HepG2 (cell line): ENCODE data around the gene TRANK1. TPM values are rescaled to one million over a fixed set of nuclear protein-coding genes. Genes with fewer than 3 reads are reported as not detected.

ENCODE experiments used
- ASH2L ChIP-seq: fragments of 300-600, 200-600 bp; sonication (generic); IDR thresholded peaks from 2 replicates; pipeline ENCODE4 v1.7.0; 2017; ENCODE audit warnings: low read depth, mild to moderate bottlenecking, moderate library complexity, mixed read lengths, low read length; ENCODE audit not compliant: insufficient read length
- ETV6 ChIP-seq: sonication (generic); formaldehyde crosslinking; conservative IDR thresholded peaks from 2 replicates; pipeline ENCODE4 v1.4.0; 2020; ENCODE audit warnings: missing genetic modification reagents
- FOXJ3 ChIP-seq: sonication (generic); formaldehyde crosslinking; IDR thresholded peaks from 2 replicates; pipeline ENCODE4 v1.4.0; 2020; ENCODE audit warnings: missing genetic modification reagents, mild to moderate bottlenecking, borderline replicate concordance
- GATA4 ChIP-seq: sonication (generic); IDR thresholded peaks from 2 replicates; pipeline ENCODE4 v1.6.1; 2016; ENCODE audit warnings: antibody characterized with exemption, low read depth, borderline replicate concordance
- GATAD2A ChIP-seq: IDR thresholded peaks from 2 replicates; pipeline ENCODE4 v1.6.1; 2016
- HINFP ChIP-seq: sonication (generic); formaldehyde crosslinking; IDR thresholded peaks from 2 replicates; pipeline ENCODE4 v1.4.0; 2020; ENCODE audit warnings: low read depth, mild to moderate bottlenecking, missing genetic modification reagents
- HMGXB4 ChIP-seq, 2 experiments: sonication (generic) in 1 of 2; formaldehyde crosslinking in 1 of 2; IDR thresholded peaks; 2 replicates each; pipeline versions ENCODE4 v1.4.0 to v1.6.1; 2018 to 2020; ENCODE audit warnings: missing genetic modification reagents in 2 of 2, borderline replicate concordance in 1 of 2, low read depth in 1 of 2, mild to moderate bottlenecking in 1 of 2, missing biosample characterization in 1 of 2
- HNRNPH1 ChIP-seq: fragments of 200-400 bp; formaldehyde crosslinking; optimal IDR thresholded peaks from 2 replicates; pipeline ENCODE3; 2017; ENCODE audit warnings: mild to moderate bottlenecking, low read depth, low read length
- IRX3 ChIP-seq: sonication (generic); formaldehyde crosslinking; IDR thresholded peaks from 2 replicates; pipeline ENCODE4 v1.8.1; 2023; ENCODE audit warnings: mild to moderate bottlenecking, low read depth, missing genetic modification reagents, borderline replicate concordance
- RCOR2 ChIP-seq: IDR thresholded peaks from 2 replicates; pipeline ENCODE4 v1.6.1; 2016; ENCODE audit warnings: missing biosample characterization, missing genetic modification reagents
- RELA ChIP-seq: sonication (generic); formaldehyde crosslinking; IDR thresholded peaks from 2 replicates; pipeline ENCODE4 v1.4.0; 2020; ENCODE audit warnings: missing genetic modification reagents
- RNF219 ChIP-seq: sonication (generic); formaldehyde crosslinking; IDR thresholded peaks from 2 replicates; pipeline ENCODE4 v1.5.0; 2020; ENCODE audit warnings: mild to moderate bottlenecking, missing genetic modification reagents
- RXRA ChIP-seq: sonication (generic); formaldehyde crosslinking; IDR thresholded peaks from 2 replicates; pipeline ENCODE4 v1.5.1; 2020; ENCODE audit warnings: missing genetic modification reagents
- SMAD3 ChIP-seq: sonication (generic); formaldehyde crosslinking; IDR thresholded peaks from 2 replicates; pipeline ENCODE4 v1.4.0; 2020; ENCODE audit warnings: missing genetic modification reagents
- TCF12 ChIP-seq, 2 experiments: fragments of 450-650 bp in 1 of 2; sonication (generic) in 1 of 2; formaldehyde crosslinking in 1 of 2; IDR thresholded peaks; 2 replicates each; pipeline versions ENCODE4 v1.6.1 to v1.8.0; 2017 to 2022; ENCODE audit warnings: antibody characterized with exemption in 1 of 2, mild to moderate bottlenecking in 1 of 2, missing genetic modification reagents in 1 of 2, moderate library complexity in 1 of 2
- ZBTB38 ChIP-seq: sonication (generic); formaldehyde crosslinking; IDR thresholded peaks from 2 replicates; pipeline ENCODE4 v1.5.1; 2020; ENCODE audit warnings: mild to moderate bottlenecking, missing genetic modification reagents
- ZFP37 ChIP-seq: sonication (generic); formaldehyde crosslinking; IDR thresholded peaks from 2 replicates; pipeline ENCODE4 v1.4.0; 2020; ENCODE audit warnings: missing genetic modification reagents, borderline replicate concordance
- ZNF230 ChIP-seq: sonication (generic); formaldehyde crosslinking; IDR thresholded peaks from 2 replicates; pipeline ENCODE4 v1.4.0; 2020; ENCODE audit warnings: mild to moderate bottlenecking, missing genetic modification reagents
- ZNF605 ChIP-seq: sonication (generic); formaldehyde crosslinking; IDR thresholded peaks from 2 replicates; pipeline ENCODE4 v1.8.0; 2022; ENCODE audit warnings: mild to moderate bottlenecking, missing genetic modification reagents
- ZNF629 ChIP-seq: sonication (generic); formaldehyde crosslinking; conservative IDR thresholded peaks from 2 replicates; pipeline ENCODE4 v1.5.0; 2020; ENCODE audit warnings: missing genetic modification reagents
- ZNF660 ChIP-seq: sonication (generic); formaldehyde crosslinking; IDR thresholded peaks from 2 replicates; pipeline ENCODE4 v1.5.1; 2020; ENCODE audit warnings: mild to moderate bottlenecking, low read depth, missing genetic modification reagents, borderline replicate concordance
- ZNF737 ChIP-seq: sonication (generic); formaldehyde crosslinking; IDR thresholded peaks from 2 replicates; pipeline ENCODE4 v1.5.0; 2020; ENCODE audit warnings: missing genetic modification reagents, mild to moderate bottlenecking, borderline replicate concordance
- polyA plus RNA-seq, 8 experiments: library from polyadenylated mRNA; depleted of rRNA in 3 of 8; stranded (reverse) in 7 of 8; unstranded in 1 of 8; fragments of >200 nt; fragmentation: Illumina TruSeq in 4 of 8; extraction: Trizol in 4 of 8; gene quantifications; 2 replicates each; pipeline versions ENCODE4 v1.2.1 to v1.2.3, GENCODE V29; 2011 to 2016; ENCODE audit warnings: low read depth in 4 of 8, missing spikeins in 1 of 8, mixed read lengths in 1 of 8; ENCODE audit not compliant: insufficient read depth in 1 of 8
- total RNA-seq, 5 experiments: library from RNA; depleted of rRNA; stranded (reverse); fragments of >200 nt; fragmentation: Illumina TruSeq; extraction: Trizol; gene quantifications; 2 replicates each; pipeline ENCODE4 v1.2.3, GENCODE V29; 2016; ENCODE audit warnings: low read depth in 1 of 5
- TF ChIP-seq, protein P1 (sequence below): sonication (generic); formaldehyde crosslinking; IDR thresholded peaks from 2 replicates; pipeline ENCODE4 v1.5.0; 2020; ENCODE audit warnings: missing genetic modification reagents, mild to moderate bottlenecking, borderline replicate concordance
- TF ChIP-seq, protein P2 (sequence below): sonication (generic); formaldehyde crosslinking; IDR thresholded peaks from 2 replicates; pipeline ENCODE4 v1.4.0; 2020; ENCODE audit warnings: mild to moderate bottlenecking, low read depth, missing genetic modification reagents

Gene TRANK1
- total and polyA plus RNA-seq, 2 of the 13 experiments (the other 11 are each of a cell fraction or from before 2014, with no cell fraction given) = 0.13 to 0.32 TPM

DNA sequence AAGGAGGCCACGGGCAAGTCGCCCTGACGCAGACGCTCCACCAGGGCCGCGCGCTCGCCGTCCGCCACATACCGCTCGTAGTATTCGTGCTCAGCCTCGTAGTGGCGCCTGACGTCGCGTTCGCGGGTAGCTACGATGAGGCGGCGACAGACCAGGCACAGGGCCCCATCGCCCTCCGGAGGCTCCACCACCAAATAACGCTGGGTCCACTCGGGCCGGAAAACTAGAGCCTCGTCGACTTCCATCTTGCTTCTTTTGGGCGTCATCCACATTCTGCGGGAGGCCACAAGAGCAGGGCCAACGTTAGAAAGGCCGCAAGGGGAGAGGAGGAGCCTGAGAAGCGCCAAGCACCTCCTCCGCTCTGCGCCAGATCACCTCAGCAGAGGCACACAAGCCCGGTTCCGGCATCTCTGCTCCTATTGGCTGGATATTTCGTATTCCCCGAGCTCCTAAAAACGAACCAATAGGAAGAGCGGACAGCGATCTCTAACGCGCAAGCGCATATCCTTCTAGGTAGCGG is 48.0 kb upstream of the TRANK1 start, which contains the start of gene EPM2AIP1 (continued):
- TF ChIP-seq HINFP (CRISPR knock-in tag) (no peak), HMGXB4 (CRISPR knock-in tag; IDR thresholded peaks at IDR 0.05; ENCODE audit: borderline replicate concordance in 1 of 2, low read depth in 1 of 2) (peak; percentile 91 to 92), ZNF737 (CRISPR knock-in tag) (peak; percentile 95; the same call in 1 of the 2 replicates), ASH2L (peak; percentile 82), TCF12 (IDR thresholded peaks at IDR 0.05) (no peak), TCF12 (CRISPR knock-in tag; IDR thresholded peaks at IDR 0.05) (no peak), ZBTB38 (CRISPR knock-in tag) (peak; percentile 79), ZNF660 (CRISPR knock-in tag) (no peak), RCOR2 (no peak), FOXJ3 (CRISPR knock-in tag) (peak; percentile 35; the same call in 1 of the 2 replicates), RNF219 (no peak), HNRNPH1 (no peak), RXRA (CRISPR knock-in tag) (no peak), GATAD2A (CRISPR knock-in tag) (no peak), ZNF605 (no peak; the same call in none of the 2 replicates), ZFP37 (CRISPR knock-in tag) (peak; percentile 82; the same call in 1 of the 2 replicates), ETV6 (CRISPR knock-in tag) (peak; percentile 54; the same call in 1 of the 2 replicates), ZNF629 (CRISPR knock-in tag) (no peak; the same call in 1 of the 2 replicates), GATA4 (peak; percentile 64; the same call in 1 of the 2 replicates), SMAD3 (CRISPR knock-in tag) (no peak), IRX3 (CRISPR knock-in tag) (no peak), RELA (CRISPR knock-in tag) (no peak; the same call in 1 of the 2 replicates), ZNF230 (CRISPR knock-in tag) (no peak)
- TF ChIP-seq, protein P1, sequence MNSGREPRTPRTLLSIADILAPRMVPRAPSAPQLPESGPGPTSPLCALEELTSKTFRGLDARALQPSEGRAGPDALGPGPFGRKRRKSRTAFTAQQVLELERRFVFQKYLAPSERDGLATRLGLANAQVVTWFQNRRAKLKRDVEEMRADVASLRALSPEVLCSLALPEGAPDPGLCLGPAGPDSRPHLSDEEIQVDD (CRISPR knock-in tag) = no peak
- TF ChIP-seq, protein P2, sequence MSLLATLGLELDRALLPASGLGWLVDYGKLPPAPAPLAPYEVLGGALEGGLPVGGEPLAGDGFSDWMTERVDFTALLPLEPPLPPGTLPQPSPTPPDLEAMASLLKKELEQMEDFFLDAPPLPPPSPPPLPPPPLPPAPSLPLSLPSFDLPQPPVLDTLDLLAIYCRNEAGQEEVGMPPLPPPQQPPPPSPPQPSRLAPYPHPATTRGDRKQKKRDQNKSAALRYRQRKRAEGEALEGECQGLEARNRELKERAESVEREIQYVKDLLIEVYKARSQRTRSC = 0 out of 2 replicates have a peak, but pooled peaks have one; percentile 73
